Dedifferentiated amniotic fluid mesenchymal stem cell (primary cell): ENCODE data around the gene FGGY.
"Not testable (repeated sequence)": the region's sequence is repeated elsewhere in the genome, so short reads cannot be mapped to it uniquely, and the experiment has no call there.

Experiments
- DNase-seq: peaks from one replicate; pipeline ENCODE4 v3.0.0-alpha.2; 2016; ENCODE audit errors: extremely low spot score

FGGY gene

GRCh38 chr1:59443310-59443709 is 146.4 kb downstream of the FGGY start:
- DNase-seq, result no peak

- no peak for DNase-seq
These were observed 147.6 kb downstream of the FGGY start for GRCh38 chr1:59444520-59444919.

DNA sequence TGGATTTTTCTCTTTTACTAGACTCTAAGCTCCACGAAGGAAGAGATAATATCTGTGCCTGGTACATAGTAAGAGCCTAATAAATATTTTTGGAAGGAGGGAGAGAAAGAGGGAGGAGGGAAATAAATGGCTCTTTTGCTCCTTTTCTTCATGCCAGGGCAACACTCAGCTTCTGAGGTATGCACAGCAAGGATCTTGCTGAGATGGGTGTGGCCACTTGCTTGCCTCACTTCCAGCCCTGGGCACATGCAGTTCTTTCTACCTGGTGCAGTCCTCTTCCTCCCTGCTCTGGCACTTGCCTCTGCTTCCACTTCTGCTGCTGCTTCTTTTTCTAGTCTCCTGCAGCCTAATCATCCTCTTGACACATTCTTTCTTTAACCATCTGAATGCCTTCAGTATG is 148.1 kb downstream of the FGGY start:
- DNase-seq, result peak; percentile 45

DNA sequence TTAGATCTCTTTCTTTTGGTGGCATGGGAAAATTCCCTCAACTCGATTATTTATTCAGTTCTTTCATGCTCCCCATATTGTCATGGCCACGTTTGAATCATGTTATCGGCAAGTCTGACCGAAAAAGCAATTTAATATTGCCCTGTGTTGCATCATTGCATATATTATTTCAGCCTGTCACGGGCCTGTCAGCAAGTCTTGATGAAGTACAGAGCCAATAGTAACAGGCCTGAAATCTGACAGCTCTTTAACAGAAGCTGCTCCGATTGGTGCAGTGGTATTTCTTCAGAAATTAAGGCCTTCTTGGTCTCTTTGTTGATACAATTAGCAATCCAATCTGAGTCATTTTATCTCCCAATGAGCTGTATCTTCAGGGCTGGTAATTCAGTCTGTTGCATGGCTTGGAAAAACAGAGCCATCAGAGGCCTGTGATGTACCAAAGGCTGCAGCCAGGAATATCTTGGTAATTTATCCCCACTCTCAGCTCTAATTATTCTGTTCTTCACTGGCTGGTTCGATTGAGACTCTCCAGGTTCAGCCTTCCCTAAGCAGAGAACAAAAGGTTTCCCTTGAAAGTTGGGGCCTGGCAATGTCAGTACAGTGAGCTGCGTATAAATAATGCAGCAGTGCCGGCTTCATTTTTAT is 149.5 kb downstream of the FGGY start:
- DNase-seq, result peak; percentile 81

DNA sequence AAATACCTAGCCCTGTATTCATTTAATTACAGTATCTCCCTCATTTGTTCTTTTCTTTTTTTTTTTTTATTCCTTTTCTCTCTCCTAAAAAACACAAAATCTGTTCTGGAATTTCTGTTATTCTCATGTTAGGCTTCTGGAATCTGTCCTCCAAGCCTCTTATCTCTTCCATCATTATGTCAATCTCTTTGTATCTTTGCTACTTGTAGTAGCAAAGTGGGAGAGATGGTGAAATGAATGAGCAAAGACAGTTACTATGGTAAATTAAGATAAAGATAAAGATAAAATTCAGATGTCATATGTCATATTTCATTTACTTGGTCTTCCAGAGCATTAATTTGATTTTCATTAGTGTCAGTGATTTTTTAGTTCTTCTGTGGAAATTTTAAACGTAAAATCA is 155.1 kb downstream of the FGGY start:
- DNase-seq, result no peak

DNA sequence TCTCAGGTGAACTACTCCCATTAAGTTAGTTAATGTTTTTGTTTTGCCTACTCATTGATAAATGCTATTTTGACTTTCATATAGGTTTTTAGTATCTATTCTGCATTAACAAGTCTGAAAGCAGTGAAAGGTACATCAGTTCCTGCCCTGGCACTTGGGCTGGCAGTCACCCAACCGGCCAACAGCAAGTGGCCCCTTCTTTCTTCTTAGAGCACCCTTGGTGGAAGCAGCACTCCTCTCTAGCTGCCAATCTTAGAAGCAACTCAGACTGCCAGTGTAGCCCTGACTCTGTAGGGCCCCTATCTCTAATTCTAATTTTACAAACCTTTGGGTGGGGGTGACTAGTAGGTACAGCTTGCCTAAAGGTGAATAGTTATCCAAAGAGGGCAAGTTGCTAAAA is 155.7 kb downstream of the FGGY start:
- DNase-seq, result no peak

GRCh38 chr1:59453297-59453968 is 156.5 kb downstream of the FGGY start:
- no peak for DNase-seq

GRCh38 chr1:59455206-59455605 is 158.3 kb downstream of the FGGY start:
- peak; percentile 26 for DNase-seq

DNA sequence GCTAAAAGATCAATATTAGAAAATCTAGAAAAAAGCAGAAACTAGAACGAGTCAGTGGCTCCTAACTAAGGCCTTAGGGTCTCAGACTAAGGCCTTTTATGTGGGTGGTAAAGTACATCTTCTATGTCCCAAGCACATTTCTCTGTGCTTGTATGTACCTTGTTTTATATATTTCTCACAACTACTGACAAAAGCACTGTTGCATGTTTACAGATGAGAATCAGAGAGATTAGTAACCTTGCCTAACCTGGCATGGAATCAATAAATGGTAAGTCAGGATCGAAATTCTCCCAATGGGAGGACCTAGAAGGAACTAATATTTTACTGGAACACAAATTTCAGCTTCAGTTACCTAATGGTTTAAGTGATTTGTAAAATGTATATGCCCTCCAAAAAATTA is 160.9 kb downstream of the FGGY start:
- no peak for DNase-seq

DNA sequence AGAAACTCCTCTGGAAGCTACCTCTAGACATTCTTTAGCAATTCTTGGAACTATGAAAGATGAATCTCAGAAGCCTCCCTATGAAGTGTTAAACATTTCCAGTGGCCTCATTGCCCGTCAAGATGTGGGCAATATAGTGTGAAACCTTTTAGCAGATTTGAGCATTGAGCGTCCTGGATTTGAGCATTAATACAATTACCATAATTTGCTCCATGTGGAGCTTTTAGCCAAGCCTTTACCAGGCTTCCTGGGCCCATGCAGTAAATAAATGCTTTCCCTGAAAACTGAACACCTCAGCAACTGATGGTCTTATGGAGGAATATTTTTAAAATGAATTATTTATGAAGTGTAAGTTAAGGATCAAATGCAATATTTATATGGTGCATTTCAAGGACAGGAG is 162.0 kb downstream of the FGGY start:
- no peak for DNase-seq

DNA sequence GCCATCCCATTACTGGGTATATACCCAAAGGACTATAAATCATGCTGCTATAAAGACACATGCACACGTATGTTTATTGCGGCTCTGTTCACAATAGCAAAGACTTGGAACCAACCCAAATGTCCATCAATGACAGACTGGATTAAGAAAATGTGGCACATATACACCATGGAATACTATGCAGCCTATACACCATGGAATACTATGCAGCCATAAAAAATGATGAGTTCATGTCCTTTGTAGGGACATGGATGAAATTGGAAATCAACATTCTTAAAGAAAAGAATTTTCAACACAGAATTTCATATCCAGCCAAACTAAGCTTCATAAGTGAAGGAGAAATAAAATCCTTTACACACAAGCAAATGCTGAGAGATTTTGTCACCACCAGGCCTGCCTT is 166.0 kb downstream of the FGGY start:
- DNase-seq, result not testable (repeated sequence)

GRCh38 chr1:59465478-59465877 is 168.6 kb downstream of the FGGY start:
- not testable (repeated sequence) for DNase-seq

DNA sequence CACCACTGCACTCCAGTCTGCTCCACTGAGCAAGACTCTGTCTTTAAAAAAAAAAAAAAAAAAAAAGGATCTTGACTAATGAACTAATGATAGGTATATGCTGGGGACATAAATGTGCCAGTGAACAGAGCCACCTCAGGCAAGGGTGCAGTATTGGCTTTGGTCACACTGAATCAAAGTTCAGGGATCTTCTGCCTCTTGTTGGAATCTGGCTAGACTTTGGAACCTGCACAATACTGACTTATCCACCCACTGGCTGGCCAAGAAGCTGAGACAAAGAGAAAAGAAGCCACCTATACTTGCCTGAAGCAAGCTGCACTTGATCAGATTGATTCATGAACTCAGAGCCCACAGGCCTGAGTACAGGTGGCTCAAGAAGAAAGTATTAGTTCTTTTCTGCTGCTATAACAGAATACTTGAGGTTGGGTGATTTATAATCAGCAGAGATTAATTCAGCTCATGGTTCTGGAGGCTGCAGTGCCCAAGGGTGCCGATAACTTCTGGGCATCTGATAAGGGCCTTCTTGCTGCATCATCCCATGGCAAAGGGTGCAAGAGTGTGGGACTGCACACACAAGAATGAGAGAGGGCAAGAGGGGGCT is 172.0 kb downstream of the FGGY start:
- DNase-seq, result no peak

GRCh38 chr1:59471991-59472570 is 175.2 kb downstream of the FGGY start:
- not testable (repeated sequence) for DNase-seq

DNA sequence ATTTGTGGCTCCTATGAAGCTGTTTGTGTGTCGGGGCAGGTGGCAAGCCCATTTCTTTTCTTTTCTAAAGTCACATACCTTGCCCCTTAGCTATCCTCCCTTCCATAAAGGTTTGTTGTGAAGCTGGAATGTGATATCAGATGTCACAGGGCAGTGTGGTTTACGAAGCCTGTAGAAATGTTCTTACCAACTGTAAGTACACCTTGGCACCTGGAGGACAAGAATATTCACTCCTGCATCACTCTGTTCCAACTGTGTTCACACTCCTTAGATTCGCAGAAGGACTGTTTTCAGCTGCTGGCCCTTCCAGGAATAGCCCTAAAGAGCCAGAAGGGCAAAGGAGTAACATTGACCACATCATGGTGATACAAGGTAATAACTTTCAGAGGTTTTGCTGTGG is 176.9 kb downstream of the FGGY start:
- no peak for DNase-seq

DNA sequence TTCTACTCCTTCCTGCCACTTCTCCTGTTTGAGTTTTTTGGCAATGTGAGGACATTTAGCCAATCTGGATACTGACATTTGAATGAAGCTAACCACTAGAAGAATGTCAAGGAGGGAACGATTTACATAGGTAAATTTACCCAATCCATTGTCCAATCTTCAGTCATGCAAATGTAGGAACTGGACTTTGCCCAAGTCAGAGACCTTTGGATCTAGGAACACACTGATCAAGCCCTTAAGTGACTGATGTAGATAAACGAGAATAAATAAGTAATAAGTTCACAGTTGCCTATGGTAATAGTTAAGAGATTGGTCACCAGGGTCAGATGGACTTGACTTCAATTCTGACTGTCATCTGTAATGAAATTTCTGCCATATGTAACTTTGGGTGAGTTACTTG is 177.6 kb downstream of the FGGY start:
- DNase-seq, result no peak

DNA sequence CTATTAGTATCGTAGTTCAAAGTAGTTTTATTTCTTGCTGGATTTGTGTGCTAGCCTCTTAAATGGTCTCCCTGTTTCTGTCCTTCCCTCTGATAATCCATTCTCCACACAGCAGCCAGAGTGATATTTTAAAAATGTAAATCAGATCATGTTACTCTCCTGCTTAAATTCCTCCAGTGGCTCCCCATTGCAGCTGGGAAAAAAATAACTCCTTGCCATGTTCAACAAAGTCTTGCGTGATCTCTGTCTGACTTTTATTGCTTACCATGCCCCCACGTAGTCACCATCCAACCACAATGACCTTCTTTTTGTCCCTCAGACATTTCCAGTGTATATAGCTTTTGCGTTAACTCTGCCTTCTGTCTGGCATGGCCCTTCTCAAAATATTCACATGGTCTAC is 178.8 kb downstream of the FGGY start:
- no peak for DNase-seq

DNA sequence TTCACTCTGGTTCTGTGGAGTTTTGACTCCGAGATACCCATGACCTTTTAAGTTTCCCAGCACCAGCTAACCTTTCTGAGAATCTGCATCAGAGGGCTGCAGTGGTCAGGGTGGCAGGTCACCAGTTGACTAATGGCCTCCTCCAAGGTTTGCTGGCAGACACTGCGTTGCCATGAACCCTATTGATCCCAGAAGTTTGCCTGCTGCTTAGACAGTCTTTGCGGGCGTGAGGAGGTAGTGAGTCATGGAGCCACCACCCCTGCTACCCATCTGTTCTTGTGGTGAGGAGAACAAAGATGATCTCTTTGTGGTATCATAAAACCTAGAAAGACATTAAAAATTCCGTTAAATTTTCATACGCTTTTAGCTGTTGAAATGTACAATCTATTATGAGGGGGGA is 180.4 kb downstream of the FGGY start:
- DNase-seq, result no peak

GRCh38 chr1:59477867-59478266 is 181.0 kb downstream of the FGGY start:
- DNase-seq, result no peak

DNA sequence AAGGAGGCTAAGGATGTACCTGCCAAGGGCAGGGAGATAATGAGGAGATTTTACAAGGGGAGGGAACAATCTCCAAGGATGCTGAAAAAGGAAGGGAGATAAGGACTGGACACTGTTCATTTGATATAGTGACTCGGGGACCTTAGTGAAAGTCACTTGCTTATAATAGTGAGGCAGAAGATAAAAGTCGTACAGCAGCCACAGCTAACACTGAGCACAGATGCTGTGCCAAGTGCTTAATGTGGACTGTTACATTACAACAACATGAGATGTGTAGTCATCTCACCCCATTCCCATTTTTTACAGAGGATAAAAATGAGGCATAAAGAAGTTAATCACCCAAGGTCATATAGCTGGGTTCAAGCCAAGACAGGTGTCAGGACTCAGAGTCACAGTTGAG is 181.9 kb downstream of the FGGY start:
- no peak for DNase-seq

GRCh38 chr1:59480188-59480888 is 183.4 kb downstream of the FGGY start:
- no peak for DNase-seq

DNA sequence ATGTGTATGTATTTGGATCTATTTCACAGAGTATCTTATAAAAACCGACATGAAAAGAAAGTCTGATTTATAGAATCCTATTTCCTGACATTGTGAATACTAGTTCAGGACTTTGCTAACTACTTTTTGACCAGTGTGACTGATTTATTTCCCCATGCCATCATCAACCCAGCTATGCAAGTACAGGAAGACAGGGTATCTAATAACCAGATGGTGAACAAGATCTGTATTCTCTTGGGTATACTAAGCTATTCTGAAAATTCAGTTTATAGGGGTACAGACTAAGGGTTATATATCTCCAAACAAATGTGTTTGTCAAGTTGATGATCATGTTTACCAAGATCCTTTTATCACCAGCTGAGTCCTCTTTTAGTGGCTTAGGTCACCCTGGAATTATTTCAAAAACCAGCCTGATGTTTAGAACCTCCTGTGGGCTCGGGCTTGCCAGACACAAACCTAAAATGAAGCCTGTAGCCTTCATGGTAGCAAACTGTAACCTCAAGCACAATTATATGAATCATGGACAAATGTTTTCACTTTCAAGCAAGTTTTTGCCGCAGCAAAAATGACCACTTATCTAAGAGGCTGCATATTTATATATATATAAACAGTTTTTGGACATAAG is 185.1 kb downstream of the FGGY start:
- DNase-seq, result peak; percentile 36
